ENCODE results near the gene MKLN1. TPM values are rescaled to one million over a fixed set of nuclear protein-coding genes. Genes with fewer than 3 reads are reported as not detected.

MKLN1 gene
- total RNA-seq, 1 experiment from 2014 or later, result 90.2 TPM

DNA sequence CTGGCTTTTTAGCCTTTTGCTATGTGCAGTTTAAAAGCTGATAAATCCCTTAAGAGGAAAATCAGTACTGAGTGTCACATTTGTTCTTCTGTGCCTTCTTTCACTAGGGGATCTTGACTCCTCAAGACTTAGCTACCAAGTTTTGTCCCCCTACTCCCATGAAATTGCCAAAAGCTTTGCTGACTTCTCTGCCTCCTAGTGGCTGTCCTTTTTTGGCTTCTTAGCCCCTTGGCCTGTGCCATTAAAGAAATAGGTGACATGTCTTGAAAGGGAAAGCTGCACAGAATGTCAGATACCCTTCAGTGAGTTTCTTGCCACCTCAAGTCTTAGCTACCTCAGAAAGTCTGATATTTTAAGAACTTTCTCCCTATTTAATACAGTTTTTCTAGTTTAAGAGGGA is 10.5 kb downstream of the MKLN1 start:
- DNase-seq (ENCODE audit: low spot score), result no peak
- H3K4me3 ChIP-seq (ENCODE audit: low read depth, low read length, poor library complexity, severe bottlenecking), result no peak overlapping the region
- H3K4me1 ChIP-seq (ENCODE audit: insufficient read depth, low read length, poor library complexity, severe bottlenecking), result peaks cover 3% of the 10 kb centered on the region
- POLR2A ChIA-PET (ENCODE audit: low non-redundant PET), result interaction anchor here (0.5 kb wide), 1 partner anchor 49 kb away, joined by 4 read pairs; no protein-coding TSS in a partner anchor
- H3K9me3 ChIP-seq (ENCODE audit: low read depth, low read length, poor library complexity, severe bottlenecking), result peaks cover 42% of the 10 kb centered on the region
- no TSS peak for BruUV-seq (replicated peaks)
- intact Hi-C loops (cut with micrococcal nuclease; ENCODE audit: unreplicated experiment), result no loop called here
- CTCF ChIA-PET, result no interaction called here
- H3K27me3 ChIP-seq (replicated peaks; ENCODE audit: insufficient read depth, low read depth, low read length, poor library complexity), result no peaks in the 10 kb centered on the region
- TF ChIP-seq, protein P1, sequence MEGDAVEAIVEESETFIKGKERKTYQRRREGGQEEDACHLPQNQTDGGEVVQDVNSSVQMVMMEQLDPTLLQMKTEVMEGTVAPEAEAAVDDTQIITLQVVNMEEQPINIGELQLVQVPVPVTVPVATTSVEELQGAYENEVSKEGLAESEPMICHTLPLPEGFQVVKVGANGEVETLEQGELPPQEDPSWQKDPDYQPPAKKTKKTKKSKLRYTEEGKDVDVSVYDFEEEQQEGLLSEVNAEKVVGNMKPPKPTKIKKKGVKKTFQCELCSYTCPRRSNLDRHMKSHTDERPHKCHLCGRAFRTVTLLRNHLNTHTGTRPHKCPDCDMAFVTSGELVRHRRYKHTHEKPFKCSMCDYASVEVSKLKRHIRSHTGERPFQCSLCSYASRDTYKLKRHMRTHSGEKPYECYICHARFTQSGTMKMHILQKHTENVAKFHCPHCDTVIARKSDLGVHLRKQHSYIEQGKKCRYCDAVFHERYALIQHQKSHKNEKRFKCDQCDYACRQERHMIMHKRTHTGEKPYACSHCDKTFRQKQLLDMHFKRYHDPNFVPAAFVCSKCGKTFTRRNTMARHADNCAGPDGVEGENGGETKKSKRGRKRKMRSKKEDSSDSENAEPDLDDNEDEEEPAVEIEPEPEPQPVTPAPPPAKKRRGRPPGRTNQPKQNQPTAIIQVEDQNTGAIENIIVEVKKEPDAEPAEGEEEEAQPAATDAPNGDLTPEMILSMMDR (conservative IDR thresholded peaks at IDR 0.05; ENCODE audit: low read depth, low read length), result no peak
- no peak for TF ChIP-seq EZH2 (IDR thresholded peaks at IDR 0.05; ENCODE audit: borderline replicate concordance, low read depth, low read length, poor library complexity, severe bottlenecking)
- H3K36me3 ChIP-seq (ENCODE audit: insufficient read depth, low read length, poor library complexity, severe bottlenecking), result peaks cover 5% of the 10 kb centered on the region
- H3K27ac ChIP-seq (ENCODE audit: low read depth, low read length, poor library complexity, severe bottlenecking), result no peak overlapping the region

DNA sequence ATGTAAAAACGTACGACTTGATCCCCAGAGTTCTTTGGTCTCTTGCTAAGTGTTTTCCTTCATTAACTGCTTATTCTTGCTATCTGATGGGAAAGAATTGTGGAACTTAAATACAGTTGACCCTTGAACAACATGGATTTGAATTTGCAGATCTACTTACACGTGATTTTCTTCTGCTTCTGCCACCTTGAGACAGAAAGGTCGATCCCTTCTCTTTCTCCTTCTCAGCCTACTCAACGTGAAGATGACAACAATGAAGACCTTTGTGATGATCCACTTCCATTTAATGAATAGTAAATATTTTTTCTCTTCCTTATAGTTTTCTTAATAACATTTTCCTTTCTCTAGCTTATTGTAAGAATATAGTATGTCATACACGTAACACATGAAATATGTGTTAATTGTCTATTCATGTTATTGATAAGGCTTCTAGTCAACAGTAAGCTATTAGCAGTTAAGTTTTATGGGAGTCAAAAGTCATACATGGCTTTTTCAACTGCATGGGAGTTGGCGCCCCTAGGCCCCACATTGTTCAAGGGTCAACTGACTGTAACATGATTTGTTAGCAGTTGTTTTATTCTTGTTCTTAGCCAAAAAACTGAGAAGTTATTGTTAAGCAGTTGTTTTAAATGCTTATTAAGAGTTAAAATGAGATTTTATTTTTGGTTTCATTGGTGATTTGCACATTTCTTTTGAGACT is 11.2 kb downstream of the MKLN1 start:
- H3K4me1 ChIP-seq (ENCODE audit: insufficient read depth, low read length, poor library complexity, severe bottlenecking), result peaks cover 6% of the 10 kb centered on the region
- intact Hi-C loops (cut with micrococcal nuclease; ENCODE audit: unreplicated experiment), result no loop called here
- BruUV-seq (replicated peaks), result no TSS peak
- H3K27ac ChIP-seq (ENCODE audit: low read depth, low read length, poor library complexity, severe bottlenecking), result no peak overlapping the region
- TF ChIP-seq, protein P1 (conservative IDR thresholded peaks at IDR 0.05; ENCODE audit: low read depth, low read length), result no peak
- TF ChIP-seq EZH2 (IDR thresholded peaks at IDR 0.05; ENCODE audit: borderline replicate concordance, low read depth, low read length, poor library complexity, severe bottlenecking), result no peak
- DNase-seq (ENCODE audit: low spot score), result no peak
- peaks cover 42% of the 10 kb centered on the region for H3K9me3 ChIP-seq (ENCODE audit: low read depth, low read length, poor library complexity, severe bottlenecking)
- H3K36me3 ChIP-seq (ENCODE audit: insufficient read depth, low read length, poor library complexity, severe bottlenecking), result no peaks in the 10 kb centered on the region
- ChIA-PET CTCF (no interaction called here), POLR2A (ENCODE audit: low non-redundant PET) (interaction anchor here (0.5 kb wide), 1 partner anchor 48 kb away, joined by 4 read pairs; no protein-coding TSS in a partner anchor)
- H3K27me3 ChIP-seq (replicated peaks; ENCODE audit: insufficient read depth, low read depth, low read length, poor library complexity), result no peaks in the 10 kb centered on the region
- no peak overlapping the region for H3K4me3 ChIP-seq (ENCODE audit: low read depth, low read length, poor library complexity, severe bottlenecking)

DNA sequence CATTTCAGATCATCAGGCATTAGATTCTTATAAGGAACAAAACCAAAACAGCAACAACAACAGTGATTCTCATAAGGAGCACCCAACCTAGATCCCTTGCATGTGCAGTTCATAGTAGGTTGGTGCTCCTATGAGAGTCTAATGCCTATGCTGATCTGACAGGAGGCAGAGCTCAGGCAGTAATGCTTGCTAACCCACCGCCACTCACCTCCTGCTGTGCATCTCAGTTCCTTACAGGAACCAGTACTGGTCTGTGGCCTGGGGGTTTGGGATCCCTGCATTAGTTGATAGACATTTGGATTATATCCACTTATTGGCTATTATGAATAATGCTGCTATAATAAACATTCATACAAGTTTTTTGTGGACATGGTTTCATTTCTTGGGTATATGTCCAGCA is 14.0 kb downstream of the MKLN1 start:
- ChIA-PET CTCF (no interaction called here), POLR2A (ENCODE audit: low non-redundant PET) (no interaction called here)
- BruUV-seq (replicated peaks), result no TSS peak
- H3K4me3 ChIP-seq (ENCODE audit: low read depth, low read length, poor library complexity, severe bottlenecking), result no peak overlapping the region
- peaks cover 15% of the 10 kb centered on the region for H3K9me3 ChIP-seq (ENCODE audit: low read depth, low read length, poor library complexity, severe bottlenecking)
- no peaks in the 10 kb centered on the region for H3K27me3 ChIP-seq (replicated peaks; ENCODE audit: insufficient read depth, low read depth, low read length, poor library complexity)
- no peak overlapping the region for H3K27ac ChIP-seq (ENCODE audit: low read depth, low read length, poor library complexity, severe bottlenecking)
- H3K36me3 ChIP-seq (ENCODE audit: insufficient read depth, low read length, poor library complexity, severe bottlenecking), result no peaks in the 10 kb centered on the region
- intact Hi-C loops (cut with micrococcal nuclease; ENCODE audit: unreplicated experiment), result no loop called here
- TF ChIP-seq, protein P1 (conservative IDR thresholded peaks at IDR 0.05; ENCODE audit: low read depth, low read length), result no peak
- no peak for TF ChIP-seq EZH2 (IDR thresholded peaks at IDR 0.05; ENCODE audit: borderline replicate concordance, low read depth, low read length, poor library complexity, severe bottlenecking)
- DNase-seq (ENCODE audit: low spot score), result no peak
- H3K4me1 ChIP-seq (ENCODE audit: insufficient read depth, low read length, poor library complexity, severe bottlenecking), result peaks cover 6% of the 10 kb centered on the region
